Body of pancreas (tissue), 4 donors: ENCODE results near the gene C10orf90. TPM values are rescaled to one million over a fixed set of nuclear protein-coding genes. Genes with fewer than 3 reads are reported as not detected.

Source experiments
- ATAC-seq: fragments of 150-250 bp; one replicate; pipeline ENCODE4 v1.9.1; 2016
- DNase-seq, 4 donors: peaks; one replicate each; pipeline ENCODE4 v3.0.0-alpha.2; 2019
- H3K27ac ChIP-seq, 4 donors: fragments of 200-600 bp; sonication (generic); 1 replicate in 3 of 4; 2 replicates in 1 of 4; pipeline versions ENCODE4 v1.5.1 to v1.6.1; 2016 to 2019; ENCODE audit warnings: mild to moderate bottlenecking in 1 of 4, mixed read lengths in 1 of 4, moderate library complexity in 1 of 4
- H3K27me3 ChIP-seq, 2 donors: fragments of 200-600 bp; sonication (generic); one replicate each; pipeline ENCODE4 v1.6.0; 2016; ENCODE audit warnings: mild to moderate bottlenecking in 1 of 2
- H3K36me3 ChIP-seq, 2 donors: fragments of 200-600 bp; sonication (generic); replicated peaks in 1 of 2; 2 replicates each; pipeline ENCODE4 v1.5.1; 2016; ENCODE audit warnings: low read depth in 2 of 2; ENCODE audit not compliant: insufficient read depth in 1 of 2
- H3K4me1 ChIP-seq: fragments of 200-600 bp; sonication (generic); one replicate; pipeline ENCODE4 v1.6.0; 2016
- H3K4me3 ChIP-seq, 2 donors: fragments of 200-600 bp; sonication (generic); 1 replicate in 1 of 2; 2 replicates in 1 of 2; pipeline ENCODE4 v1.5.1; 2016 to 2019
- H3K9me3 ChIP-seq, 3 donors: fragments of 200-600 bp; sonication (generic); 1 replicate in 2 of 3; 2 replicates in 1 of 3; pipeline ENCODE4 v1.5.1; 2016
- CTCF ChIP-seq, 7 experiments: fragments of 450-650 bp in 4 of 7; fragments of 200-600 bp in 3 of 7; sonication (generic) in 3 of 7; IDR thresholded peaks; one replicate each; pipeline ENCODE4 v1.5.1; 2016 to 2019; ENCODE audit warnings: antibody characterized with exemption in 7 of 7
- POLR2A ChIP-seq, 3 donors: fragments of 450-650 bp; IDR thresholded peaks; one replicate each; pipeline ENCODE4 v1.6.1; 2016; ENCODE audit warnings: antibody characterized with exemption in 3 of 3, mild to moderate bottlenecking in 2 of 3
- WGBS, 2 donors: methylation state at CpG; one replicate each; pipeline ENCODE4 v1.1.5; 2017; 5-methylcytosine and 5-hydroxymethylcytosine counted together
- intact Hi-C: fragments of 100-400 bp; cut with DNase I; formaldehyde crosslinking; loops from one replicate; pipeline ENCODE4 v1.15.1; 2023
- total RNA-seq, 2 donors: library from RNA; depleted of rRNA; stranded (reverse); fragments of >200 nt; gene quantifications; one replicate each; pipeline ENCODE4 v1.1.0, GENCODE V29; 2016

C10orf90 gene
- total RNA-seq, 2 donors from 2014 or later, result not detected

GRCh38 chr10:126585249-126586017, 85.1 kb downstream of the C10orf90 start:
- H3K27ac ChIP-seq, result no peak overlapping the region
- H3K9me3 ChIP-seq, result no peaks in the 10 kb centered on the region
- TF ChIP-seq POLR2A (IDR thresholded peaks at IDR 0.05) (no peak), CTCF (IDR thresholded peaks at IDR 0.05) (no peak)
- intact Hi-C loops, result no loop called here
- H3K27me3 ChIP-seq, result no peaks in the 10 kb centered on the region
- H3K4me1 ChIP-seq, result peaks cover 24% of the 10 kb centered on the region
- no peaks in the 10 kb centered on the region for H3K36me3 ChIP-seq
- H3K4me3 ChIP-seq, result no peak overlapping the region
- DNase-seq (no peak), ATAC-seq (no peak)
- WGBS, 2 donors, result 89 to 96% methylated on average over 6 of the region's 6 CpGs

- ATAC-seq (no peak), DNase-seq (no peak)
- intact Hi-C loops, result no loop called here
- H3K4me1 ChIP-seq, result peaks cover 24% of the 10 kb centered on the region
- 75 to 91% methylated on average over 3 of the region's 3 CpGs for WGBS, 2 donors
- H3K27ac ChIP-seq, result peak overlapping the region in 1 of 4 donors; percentile 81
- H3K36me3 ChIP-seq, result no peaks in the 10 kb centered on the region
- TF ChIP-seq CTCF (IDR thresholded peaks at IDR 0.05), result no peak
- no peak for TF ChIP-seq POLR2A (IDR thresholded peaks at IDR 0.05)
- H3K4me3 ChIP-seq, result no peak overlapping the region
- no peaks in the 10 kb centered on the region for H3K27me3 ChIP-seq
- no peaks in the 10 kb centered on the region for H3K9me3 ChIP-seq
Measured at GRCh38 chr10:126584836-126585235, 85.7 kb downstream of the C10orf90 start.

- ATAC-seq (peak; percentile 97), DNase-seq (peak; percentile 88 to 91 (median 90))
- Histone ChIP-seq H3K4me3 (no peak overlapping the region), H3K27ac (peak overlapping the region; percentile 76 to 93 (median 80)), H3K36me3 (no peaks in the 10 kb centered on the region), H3K27me3 (no peaks in the 10 kb centered on the region), H3K9me3 (no peaks in the 10 kb centered on the region), H3K4me1 (peaks cover 24% of the 10 kb centered on the region)
- 42 to 56% methylated on average over 5 to 6 of the region's 6 CpGs for WGBS, 2 donors
- TF ChIP-seq CTCF (IDR thresholded peaks at IDR 0.05), result no peak
- TF ChIP-seq POLR2A (IDR thresholded peaks at IDR 0.05), result no peak
- intact Hi-C loops, result no loop called here
Measured at GRCh38 chr10:126583552-126584200, 86.8 kb downstream of the C10orf90 start.

- H3K4me3 ChIP-seq, result no peak overlapping the region
- DNase-seq, result no peak
- intact Hi-C loops, result no loop called here
- 85 to 88% methylated on average over 7 of the region's 7 CpGs for WGBS, 2 donors
- no peaks in the 10 kb centered on the region for H3K36me3 ChIP-seq
- no peak for ATAC-seq
- no peak for TF ChIP-seq CTCF (IDR thresholded peaks at IDR 0.05)
- no peak for TF ChIP-seq POLR2A (IDR thresholded peaks at IDR 0.05)
- H3K4me1 ChIP-seq, result peaks cover 24% of the 10 kb centered on the region
- no peaks in the 10 kb centered on the region for H3K9me3 ChIP-seq
- H3K27me3 ChIP-seq, result no peaks in the 10 kb centered on the region
- no peak overlapping the region for H3K27ac ChIP-seq
Measured at GRCh38 chr10:126581648-126582046, 88.8 kb downstream of the C10orf90 start.
